ENCODE measurements around the gene RPL39. TPM values are rescaled to one million over a fixed set of nuclear protein-coding genes. Genes with fewer than 3 reads are reported as not detected.

Gene RPL39
- total RNA-seq, 2 donors from 2014 or later: 3,854 to 3,913 TPM

Other genes starting within 250 kb of the RPL39 start
- 10 to 100 TPM; 21.3 to 23.8 TPM for gene STEEP1, start 226.2 kb downstream of the RPL39 start, total RNA-seq
- 10 to 100 TPM; 75.3 to 87.2 TPM for gene UBE2A, start 217.1 kb downstream of the RPL39 start, total RNA-seq
- 10 to 100 TPM in 1 of 2 donors, 1 to 10 TPM in 1; 9.9 to 10.8 TPM for gene NKRF, start 185.2 kb downstream of the RPL39 start, total RNA-seq
- gene SEPTIN6, start 98.5 kb downstream of the RPL39 start, total RNA-seq: 100 to 1,000 TPM; 150 to 163 TPM
- under 1 TPM in 1 of 2 donors, not detected in 1; 0.65 TPM for gene SOWAHD, start 33.0 kb downstream of the RPL39 start, total RNA-seq
- gene UPF3B, start 61.3 kb upstream of the RPL39 start, total RNA-seq: 1 to 10 TPM; 6.9 to 7.7 TPM
- gene RNF113A, start 80.1 kb upstream of the RPL39 start, total RNA-seq: 10 to 100 TPM; 27.7 to 31.1 TPM
- gene NDUFA1, start 80.2 kb upstream of the RPL39 start, total RNA-seq: 10 to 100 TPM; 51.3 to 61.0 TPM
- not detected for gene AKAP14, start 104.3 kb upstream of the RPL39 start, total RNA-seq
- gene NKAP, start 152.1 kb upstream of the RPL39 start, total RNA-seq: 10 to 100 TPM; 12.2 to 12.5 TPM